Measurements from ENCODE around the gene DRG2. TPM values are rescaled to one million over a fixed set of nuclear protein-coding genes. Genes with fewer than 3 reads are reported as not detected.

The DRG2 gene
- total RNA-seq, 1 donor from 2014 or later, result 40.8 TPM

DNA sequence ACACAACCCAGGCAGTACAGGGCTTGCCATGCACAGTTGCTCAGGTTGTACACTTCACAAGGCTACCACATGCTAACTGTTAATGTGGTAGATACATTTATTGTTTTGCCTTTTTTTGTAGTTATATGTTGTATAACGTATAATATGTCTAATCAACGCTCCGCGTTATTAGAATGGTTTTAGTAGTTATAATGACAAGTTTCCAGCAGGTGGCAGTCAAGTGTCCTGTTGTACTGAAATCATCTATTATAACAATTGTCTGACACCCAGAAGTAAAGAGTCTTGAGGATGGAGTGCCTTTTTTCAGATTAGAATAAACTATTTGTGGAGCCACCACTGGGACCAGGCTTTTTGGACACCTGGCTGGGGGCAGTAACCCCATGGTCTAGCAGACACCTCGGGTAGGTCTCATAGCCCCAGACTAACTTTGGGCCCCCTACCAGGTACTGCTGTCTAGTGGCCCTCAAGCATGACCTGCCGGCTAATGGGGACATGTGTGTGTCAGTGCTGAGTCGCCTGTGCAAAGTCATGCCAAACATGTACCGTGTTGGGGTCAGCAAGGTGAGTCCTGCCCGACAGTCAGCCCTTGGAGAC, 53.6 kb downstream of the DRG2 start:
- TF ChIP-seq, protein P1, sequence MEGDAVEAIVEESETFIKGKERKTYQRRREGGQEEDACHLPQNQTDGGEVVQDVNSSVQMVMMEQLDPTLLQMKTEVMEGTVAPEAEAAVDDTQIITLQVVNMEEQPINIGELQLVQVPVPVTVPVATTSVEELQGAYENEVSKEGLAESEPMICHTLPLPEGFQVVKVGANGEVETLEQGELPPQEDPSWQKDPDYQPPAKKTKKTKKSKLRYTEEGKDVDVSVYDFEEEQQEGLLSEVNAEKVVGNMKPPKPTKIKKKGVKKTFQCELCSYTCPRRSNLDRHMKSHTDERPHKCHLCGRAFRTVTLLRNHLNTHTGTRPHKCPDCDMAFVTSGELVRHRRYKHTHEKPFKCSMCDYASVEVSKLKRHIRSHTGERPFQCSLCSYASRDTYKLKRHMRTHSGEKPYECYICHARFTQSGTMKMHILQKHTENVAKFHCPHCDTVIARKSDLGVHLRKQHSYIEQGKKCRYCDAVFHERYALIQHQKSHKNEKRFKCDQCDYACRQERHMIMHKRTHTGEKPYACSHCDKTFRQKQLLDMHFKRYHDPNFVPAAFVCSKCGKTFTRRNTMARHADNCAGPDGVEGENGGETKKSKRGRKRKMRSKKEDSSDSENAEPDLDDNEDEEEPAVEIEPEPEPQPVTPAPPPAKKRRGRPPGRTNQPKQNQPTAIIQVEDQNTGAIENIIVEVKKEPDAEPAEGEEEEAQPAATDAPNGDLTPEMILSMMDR (IDR thresholded peaks at IDR 0.05), result peak; percentile 69
- no peaks in the 10 kb centered on the region for H3K27me3 Mint-ChIP-seq (ENCODE audit: unreplicated experiment)
- no peak for DNase-seq (ENCODE audit: extremely low spot score, unreplicated experiment)
- H3K4me3 Mint-ChIP-seq (ENCODE audit: unreplicated experiment), result no peak overlapping the region
- no peaks in the 10 kb centered on the region for H3K9me3 Mint-ChIP-seq (ENCODE audit: unreplicated experiment)
- no peaks in the 10 kb centered on the region for H3K4me1 Mint-ChIP-seq (ENCODE audit: unreplicated experiment)
- H3K27ac Mint-ChIP-seq (ENCODE audit: unreplicated experiment), result no peak overlapping the region
- H3K36me3 Mint-ChIP-seq (ENCODE audit: unreplicated experiment), result no peaks in the 10 kb centered on the region

DNA sequence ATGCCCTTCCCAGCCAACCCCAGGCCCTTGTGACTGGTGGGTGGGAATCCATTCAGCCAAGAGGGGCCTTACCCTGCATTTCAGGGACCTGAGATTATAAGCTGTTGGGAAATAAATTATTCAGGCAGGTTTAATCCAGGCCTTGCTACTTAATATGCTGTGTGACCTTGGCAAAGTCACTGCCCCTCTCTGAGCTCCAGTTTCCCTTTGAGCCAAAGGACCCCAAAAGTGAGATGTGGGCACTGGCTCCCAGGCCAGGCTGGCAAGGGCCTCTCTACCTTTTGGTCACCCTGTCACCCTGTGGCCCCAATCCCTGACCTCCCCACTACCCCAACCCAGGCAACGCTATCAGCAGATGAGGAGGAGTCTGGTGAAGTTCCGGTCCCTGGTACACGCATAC, 54.7 kb downstream of the DRG2 start:
- TF ChIP-seq, protein P1 (IDR thresholded peaks at IDR 0.05), result no peak
- Mint-ChIP-seq H3K9me3 (ENCODE audit: unreplicated experiment) (no peaks in the 10 kb centered on the region), H3K27me3 (ENCODE audit: unreplicated experiment) (no peaks in the 10 kb centered on the region), H3K36me3 (ENCODE audit: unreplicated experiment) (no peaks in the 10 kb centered on the region), H3K27ac (ENCODE audit: unreplicated experiment) (no peak overlapping the region), H3K4me3 (ENCODE audit: unreplicated experiment) (no peak overlapping the region), H3K4me1 (ENCODE audit: unreplicated experiment) (no peaks in the 10 kb centered on the region)
- no peak for DNase-seq (ENCODE audit: extremely low spot score, unreplicated experiment)

DNA sequence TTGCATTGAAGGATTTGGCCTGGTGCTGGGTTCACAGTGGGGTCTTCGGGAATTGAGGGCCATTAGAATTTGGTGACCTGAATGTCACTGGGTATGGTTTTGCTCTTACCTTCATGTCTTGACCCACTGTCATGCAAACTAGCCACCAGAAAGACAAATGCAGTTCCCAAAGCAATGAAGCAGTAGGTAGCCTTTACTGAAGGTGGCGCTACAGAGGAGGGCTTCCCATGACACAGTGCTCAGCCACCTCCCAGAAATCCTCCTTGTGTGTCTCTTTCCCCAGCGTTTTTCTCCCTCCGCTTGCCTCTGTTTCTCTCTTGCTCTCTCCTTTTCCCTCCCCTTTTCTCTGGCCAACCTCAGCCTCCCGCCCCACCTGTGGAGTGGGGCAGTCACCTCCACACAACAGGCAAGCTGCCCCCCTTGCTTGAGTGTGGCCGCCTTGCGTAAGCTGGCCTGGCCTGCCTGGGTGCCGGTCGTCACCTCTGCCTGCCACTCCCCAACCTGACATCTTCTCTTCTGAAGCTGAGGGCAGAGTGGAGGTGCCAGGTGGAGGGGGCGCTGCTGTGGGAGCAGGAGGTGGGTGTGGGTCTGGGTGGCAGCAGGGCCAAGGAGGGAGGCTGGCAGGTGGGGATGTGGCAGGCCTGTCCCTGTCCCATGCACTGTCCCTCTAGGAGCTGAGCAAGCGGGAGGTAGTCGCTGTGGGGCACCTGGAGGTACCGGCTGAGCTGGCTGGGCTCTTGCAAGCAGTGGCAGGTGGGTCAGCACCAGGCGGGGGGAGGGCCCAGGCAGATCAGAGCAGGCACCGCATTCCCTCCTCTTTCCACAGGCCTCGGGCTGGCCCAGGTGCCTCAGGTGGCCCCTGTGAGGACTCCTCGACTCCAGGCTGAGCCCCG, 55.5 kb downstream of the DRG2 start:
- Mint-ChIP-seq H3K27me3 (ENCODE audit: unreplicated experiment) (no peaks in the 10 kb centered on the region), H3K36me3 (ENCODE audit: unreplicated experiment) (no peaks in the 10 kb centered on the region), H3K4me3 (ENCODE audit: unreplicated experiment) (no peak overlapping the region), H3K27ac (ENCODE audit: unreplicated experiment) (no peak overlapping the region), H3K4me1 (ENCODE audit: unreplicated experiment) (no peaks in the 10 kb centered on the region), H3K9me3 (ENCODE audit: unreplicated experiment) (no peaks in the 10 kb centered on the region)
- DNase-seq (ENCODE audit: extremely low spot score, unreplicated experiment), result no peak
- TF ChIP-seq, protein P1 (IDR thresholded peaks at IDR 0.05), result peak; percentile 31

DNA sequence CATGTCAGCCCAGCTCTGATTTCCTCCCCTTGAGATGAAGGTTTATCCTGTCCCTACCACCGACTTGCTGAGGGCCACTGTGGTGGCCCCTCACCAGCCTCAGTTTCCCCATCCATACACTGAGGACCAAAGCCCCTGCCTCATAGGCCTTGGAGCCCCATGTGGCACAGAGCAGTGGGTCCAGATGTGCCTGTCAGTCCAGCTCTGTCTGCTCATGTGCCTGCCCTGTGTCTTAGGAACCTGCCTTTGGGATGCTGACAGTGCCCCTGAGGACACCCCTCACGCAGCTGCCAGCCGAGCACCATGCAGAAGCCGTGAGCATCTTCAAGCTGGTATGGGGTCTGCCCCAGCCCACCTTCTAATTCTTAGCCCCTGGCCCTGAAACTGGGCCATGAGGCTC, 56.5 kb downstream of the DRG2 start:
- Mint-ChIP-seq H3K9me3 (ENCODE audit: unreplicated experiment) (no peaks in the 10 kb centered on the region), H3K4me3 (ENCODE audit: unreplicated experiment) (no peak overlapping the region), H3K27me3 (ENCODE audit: unreplicated experiment) (no peaks in the 10 kb centered on the region), H3K36me3 (ENCODE audit: unreplicated experiment) (no peaks in the 10 kb centered on the region), H3K27ac (ENCODE audit: unreplicated experiment) (no peak overlapping the region), H3K4me1 (ENCODE audit: unreplicated experiment) (no peaks in the 10 kb centered on the region)
- DNase-seq (ENCODE audit: extremely low spot score, unreplicated experiment), result no peak
- TF ChIP-seq, protein P1 (IDR thresholded peaks at IDR 0.05), result no peak

- Mint-ChIP-seq H3K9me3 (ENCODE audit: unreplicated experiment) (no peaks in the 10 kb centered on the region), H3K4me1 (ENCODE audit: unreplicated experiment) (no peaks in the 10 kb centered on the region), H3K4me3 (ENCODE audit: unreplicated experiment) (no peak overlapping the region), H3K36me3 (ENCODE audit: unreplicated experiment) (no peaks in the 10 kb centered on the region), H3K27me3 (ENCODE audit: unreplicated experiment) (no peaks in the 10 kb centered on the region), H3K27ac (ENCODE audit: unreplicated experiment) (no peak overlapping the region)
- TF ChIP-seq, protein P1 (IDR thresholded peaks at IDR 0.05), result no peak
- no peak for DNase-seq (ENCODE audit: extremely low spot score, unreplicated experiment)
These were observed 57.1 kb downstream of the DRG2 start for GRCh38 chr17:18144855-18145254.

Measured in osteocyte (in vitro differentiated cells).